ENCODE results near the gene BAIAP2L1.

DNA sequence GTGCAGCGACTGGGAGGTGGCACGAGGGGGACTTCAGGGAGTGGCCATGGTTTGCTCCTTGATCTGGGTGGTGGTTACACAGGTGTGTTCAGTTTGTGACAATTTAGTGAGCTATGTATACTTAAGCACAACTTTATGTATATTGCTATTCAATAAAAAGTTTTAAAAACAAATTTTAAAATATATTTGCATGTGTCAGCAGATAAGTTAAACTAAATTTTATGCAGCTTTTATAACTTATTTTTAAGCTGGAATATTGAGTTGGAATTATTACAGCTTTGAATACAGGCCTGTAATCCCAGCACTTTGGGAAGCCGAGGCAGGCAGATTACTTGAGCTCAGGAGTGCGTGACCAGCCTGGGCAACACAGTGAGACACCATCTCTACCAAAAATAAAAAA, 5.4 kb downstream of the BAIAP2L1 start:
- TF ChIP-seq, protein P1, sequence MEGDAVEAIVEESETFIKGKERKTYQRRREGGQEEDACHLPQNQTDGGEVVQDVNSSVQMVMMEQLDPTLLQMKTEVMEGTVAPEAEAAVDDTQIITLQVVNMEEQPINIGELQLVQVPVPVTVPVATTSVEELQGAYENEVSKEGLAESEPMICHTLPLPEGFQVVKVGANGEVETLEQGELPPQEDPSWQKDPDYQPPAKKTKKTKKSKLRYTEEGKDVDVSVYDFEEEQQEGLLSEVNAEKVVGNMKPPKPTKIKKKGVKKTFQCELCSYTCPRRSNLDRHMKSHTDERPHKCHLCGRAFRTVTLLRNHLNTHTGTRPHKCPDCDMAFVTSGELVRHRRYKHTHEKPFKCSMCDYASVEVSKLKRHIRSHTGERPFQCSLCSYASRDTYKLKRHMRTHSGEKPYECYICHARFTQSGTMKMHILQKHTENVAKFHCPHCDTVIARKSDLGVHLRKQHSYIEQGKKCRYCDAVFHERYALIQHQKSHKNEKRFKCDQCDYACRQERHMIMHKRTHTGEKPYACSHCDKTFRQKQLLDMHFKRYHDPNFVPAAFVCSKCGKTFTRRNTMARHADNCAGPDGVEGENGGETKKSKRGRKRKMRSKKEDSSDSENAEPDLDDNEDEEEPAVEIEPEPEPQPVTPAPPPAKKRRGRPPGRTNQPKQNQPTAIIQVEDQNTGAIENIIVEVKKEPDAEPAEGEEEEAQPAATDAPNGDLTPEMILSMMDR (IDR thresholded peaks at IDR 0.05), result no peak
- no peak for TF ChIP-seq POLR2A (IDR thresholded peaks at IDR 0.05)
